ENCODE data around the gene IGSF11.
"Not testable (repeated sequence)": the region's sequence is repeated elsewhere in the genome, so short reads cannot be mapped to it uniquely, and the experiment has no call there.

IGSF11 gene

GRCh38 chr3:119034256-119035013 lies at the start of gene IGSF11:
TSS of gene IGSF11 (minus strand) at chr3:119034846. CDS start at chr3:119034582, 264 bp downstream.
- Histone ChIP-seq H3K9ac (peak within 1 kb of the TSS; percentile 34 to 68 (median 59); a peak in 19 of 22 replicates), H3K27me3 (peaks cover 28 to 39% (median 37%) of the 10 kb centered on the region in 11 experiments), H3K4me3 (peak within 1 kb of the TSS; percentile 59 to 76 (median 68)), H3K36me3 (no peaks in the 10 kb centered on the region), H3K9me3 (replicated peaks in 1 of 11) (no peaks in the 10 kb centered on the region), H3K4me1 (peaks cover 0 to 12% (median 8%) of the 10 kb centered on the region in 10 experiments; a peak in 13 of 20 replicates), H4K20me1 (no peaks in the 10 kb centered on the region; a peak in 1 of 22 replicates), H3K4me2 (peak within 1 kb of the TSS; percentile 84 to 99 (median 92)), H3K27ac (no peak within 1 kb of the TSS)
- TF ChIP-seq Cebpa-rat (IDR thresholded peaks at IDR 0.05) = no peak

DNA sequence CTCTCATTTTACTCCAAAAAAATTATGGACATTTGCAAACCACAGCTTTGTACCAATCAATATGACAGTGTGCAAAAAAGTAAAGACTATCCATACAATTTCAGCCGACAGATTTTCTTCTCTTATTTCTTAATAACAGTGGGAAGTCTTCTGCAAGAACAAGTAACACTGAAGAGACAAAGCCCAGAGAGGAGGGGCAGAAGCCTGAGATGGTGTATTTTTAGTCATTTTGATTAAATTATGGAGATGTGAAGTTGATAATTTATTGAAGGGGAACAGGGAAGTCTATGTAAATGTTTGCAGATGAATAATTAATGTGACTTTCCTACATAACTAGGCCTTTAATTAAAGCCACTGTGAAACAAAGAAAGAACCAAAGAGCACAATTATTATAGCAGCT lies 45.7 kb upstream of the IGSF11 start:
- no peak for TF ChIP-seq Cebpa-rat (IDR thresholded peaks at IDR 0.05)
- Histone ChIP-seq H3K27me3 (no peaks in the 10 kb centered on the region), H3K27ac (no peak overlapping the region), H3K4me1 (no peaks in the 10 kb centered on the region), H3K4me3 (no peak overlapping the region), H3K4me2 (no peak overlapping the region), H3K9ac (no peak overlapping the region), H3K9me3 (replicated peaks in 1 of 11) (peaks cover 3 to 15% (median 8%) of the 10 kb centered on the region in 11 experiments; a peak in 9 of 22 replicates), H4K20me1 (no peaks in the 10 kb centered on the region), H3K36me3 (no peaks in the 10 kb centered on the region)

DNA sequence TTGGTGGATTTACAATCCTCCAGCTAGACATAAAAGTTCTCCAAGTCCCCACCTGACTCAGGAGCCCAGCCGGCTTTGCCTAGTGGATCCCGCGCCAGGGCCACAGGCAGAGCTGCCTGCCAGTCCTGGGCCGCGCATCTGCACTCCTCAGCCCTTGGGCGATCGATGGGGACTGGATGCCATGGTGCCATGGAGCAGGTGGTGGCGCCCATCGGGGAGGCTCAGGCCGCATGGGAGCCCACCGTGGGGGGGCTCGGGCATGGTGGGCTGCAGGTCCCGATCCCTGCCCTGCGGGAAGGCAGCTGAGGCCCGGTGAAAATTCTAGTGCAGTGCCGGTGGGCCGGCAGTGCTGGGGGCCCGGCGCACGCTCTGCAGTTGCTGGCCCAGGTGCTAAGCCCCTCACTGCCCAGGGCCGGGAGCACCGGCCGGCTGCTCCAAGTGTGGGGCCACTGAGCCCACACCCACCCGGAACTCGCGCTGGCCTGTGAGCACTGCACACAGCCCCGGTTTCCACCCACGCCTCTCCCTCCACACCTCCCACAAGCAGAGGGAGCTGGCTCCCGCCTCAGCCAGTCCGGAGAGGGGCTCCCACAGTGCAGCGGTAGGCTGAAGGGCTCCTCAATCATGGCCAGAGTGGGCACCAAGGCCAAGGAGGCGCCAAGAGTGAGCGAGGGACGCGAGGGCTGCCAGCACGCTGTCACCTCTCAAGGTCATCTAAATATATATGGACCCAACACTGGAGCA lies 38.8 kb upstream of the IGSF11 start:
- H3K4me3 ChIP-seq = no peak overlapping the region
- no peaks in the 10 kb centered on the region for H3K27me3 ChIP-seq
- H3K9me3 ChIP-seq (replicated peaks in 1 of 11) = peaks cover 19 to 34% (median 24%) of the 10 kb centered on the region in 11 experiments
- peaks cover 0 to 9% (median 0%) of the 10 kb centered on the region in 10 experiments; a peak in 2 of 20 replicates for H3K4me1 ChIP-seq
- TF ChIP-seq Cebpa-rat (IDR thresholded peaks at IDR 0.05) = no peak
- no peak overlapping the region for H3K27ac ChIP-seq
- no peaks in the 10 kb centered on the region for H3K36me3 ChIP-seq
- no peaks in the 10 kb centered on the region for H4K20me1 ChIP-seq
- no peak overlapping the region for H3K4me2 ChIP-seq
- no peak overlapping the region for H3K9ac ChIP-seq

DNA sequence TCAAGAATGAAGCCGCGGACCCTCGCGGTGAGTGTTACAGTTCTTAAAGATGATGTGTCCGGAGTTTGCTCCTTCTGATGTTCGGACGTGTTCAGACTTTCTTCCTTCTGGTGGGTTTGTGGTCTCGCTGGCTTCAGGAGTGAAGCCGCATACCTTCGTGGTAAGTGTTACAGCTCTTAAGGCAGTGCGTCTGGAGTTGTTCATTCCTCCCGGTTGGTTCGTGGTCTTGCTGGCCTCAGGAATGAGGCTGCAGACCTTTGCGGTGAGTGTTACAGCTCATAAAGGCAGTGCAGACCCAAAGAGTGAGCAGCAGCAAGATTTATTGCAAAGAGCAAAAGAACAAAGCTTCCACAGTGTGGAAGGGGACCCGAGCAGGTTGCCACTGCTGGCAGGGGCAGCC lies 37.8 kb upstream of the IGSF11 start:
- not testable (repeated sequence) for H3K4me1 ChIP-seq, H3K9ac ChIP-seq, H3K27me3 ChIP-seq, H3K4me3 ChIP-seq, H3K36me3 ChIP-seq, H4K20me1 ChIP-seq, H3K4me2 ChIP-seq, H3K27ac ChIP-seq
- peaks cover 11 to 26% (median 19%) of the 10 kb centered on the region in 11 experiments for H3K9me3 ChIP-seq (replicated peaks in 1 of 11)

DNA sequence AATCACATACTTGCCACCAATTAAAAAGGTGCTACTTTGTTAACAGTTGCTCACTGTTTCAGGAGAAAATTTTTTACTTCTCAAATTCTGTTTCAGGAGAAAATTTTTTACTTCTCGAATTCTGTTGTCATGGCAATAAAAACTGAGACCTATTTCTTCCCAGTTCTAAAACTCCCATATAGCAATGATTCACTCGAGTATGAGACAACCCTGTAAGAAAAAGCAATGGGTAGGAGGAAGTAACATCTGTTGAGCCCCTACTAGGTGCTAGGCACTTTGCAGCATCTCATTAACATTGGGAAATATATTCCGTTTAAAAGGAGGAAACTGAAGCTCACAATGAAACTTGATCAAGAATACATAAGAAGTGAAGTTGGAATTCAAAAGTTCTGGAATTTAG lies 35.1 kb upstream of the IGSF11 start:
- TF ChIP-seq Cebpa-rat (IDR thresholded peaks at IDR 0.05) = no peak
- Histone ChIP-seq H4K20me1 (no peaks in the 10 kb centered on the region), H3K27me3 (no peaks in the 10 kb centered on the region), H3K4me3 (no peak overlapping the region), H3K27ac (no peak overlapping the region), H3K4me1 (peaks cover 0 to 9% (median 0%) of the 10 kb centered on the region in 10 experiments; a peak in 2 of 20 replicates), H3K9ac (no peak overlapping the region), H3K36me3 (no peaks in the 10 kb centered on the region), H3K4me2 (no peak overlapping the region), H3K9me3 (replicated peaks in 1 of 11) (peaks cover 10 to 25% (median 18%) of the 10 kb centered on the region in 11 experiments)

DNA sequence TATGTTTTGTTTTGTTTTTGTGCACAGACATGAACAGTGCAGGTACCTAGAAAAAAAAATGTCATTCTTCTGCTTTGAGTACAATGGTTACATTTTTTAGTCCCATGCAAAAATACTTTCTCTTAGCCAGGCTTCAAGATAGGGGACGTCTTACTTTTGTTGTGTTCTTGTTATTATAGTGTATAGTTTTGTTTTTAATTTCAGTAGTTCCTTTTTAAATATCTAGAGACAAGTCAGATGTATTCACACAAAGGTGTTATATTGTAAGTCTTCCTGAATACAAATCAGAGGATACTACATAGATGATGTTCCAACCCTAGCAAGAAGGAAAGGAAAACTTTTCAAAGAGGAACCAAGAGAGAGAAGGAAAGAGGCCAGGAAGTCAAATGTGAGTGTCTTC lies 28.8 kb upstream of the IGSF11 start:
- no peaks in the 10 kb centered on the region for H3K27me3 ChIP-seq
- no peaks in the 10 kb centered on the region for H3K4me1 ChIP-seq
- no peak overlapping the region for H3K9ac ChIP-seq
- no peak overlapping the region for H3K27ac ChIP-seq
- no peak for TF ChIP-seq Cebpa-rat (IDR thresholded peaks at IDR 0.05)
- H4K20me1 ChIP-seq = no peaks in the 10 kb centered on the region
- no peak overlapping the region for H3K4me3 ChIP-seq
- no peak overlapping the region for H3K4me2 ChIP-seq
- H3K9me3 ChIP-seq (replicated peaks in 1 of 11) = no peaks in the 10 kb centered on the region
- no peaks in the 10 kb centered on the region for H3K36me3 ChIP-seq

GRCh38 chr3:119062892-119063291 lies 28.2 kb upstream of the IGSF11 start:
- Histone ChIP-seq H3K4me2 (no peak overlapping the region), H3K9ac (no peak overlapping the region), H3K27ac (no peak overlapping the region), H3K4me3 (no peak overlapping the region), H3K4me1 (no peaks in the 10 kb centered on the region), H3K9me3 (replicated peaks in 1 of 11) (no peaks in the 10 kb centered on the region), H4K20me1 (no peaks in the 10 kb centered on the region), H3K36me3 (no peaks in the 10 kb centered on the region), H3K27me3 (no peaks in the 10 kb centered on the region)
- TF ChIP-seq Cebpa-rat (IDR thresholded peaks at IDR 0.05) = no peak

- no peak overlapping the region for H3K4me3 ChIP-seq
- no peaks in the 10 kb centered on the region for H3K4me1 ChIP-seq
- H3K36me3 ChIP-seq = no peaks in the 10 kb centered on the region
- H4K20me1 ChIP-seq = no peaks in the 10 kb centered on the region
- no peak overlapping the region for H3K9ac ChIP-seq
- H3K27me3 ChIP-seq = no peaks in the 10 kb centered on the region
- peaks cover 0 to 23% (median 0%) of the 10 kb centered on the region in 11 experiments; a peak in 7 of 22 replicates for H3K9me3 ChIP-seq (replicated peaks in 1 of 11)
- H3K4me2 ChIP-seq = no peak overlapping the region
- no peak for TF ChIP-seq Cebpa-rat (IDR thresholded peaks at IDR 0.05)
- H3K27ac ChIP-seq = no peak overlapping the region
Observed at GRCh38 chr3:119044593-119044992, 9.9 kb upstream of the IGSF11 start.

- Histone ChIP-seq H3K36me3 (no peaks in the 10 kb centered on the region), H3K9ac (no peak overlapping the region), H3K4me2 (no peak overlapping the region), H3K4me1 (no peaks in the 10 kb centered on the region), H3K4me3 (no peak overlapping the region), H3K27ac (no peak overlapping the region), H4K20me1 (no peaks in the 10 kb centered on the region), H3K9me3 (replicated peaks in 1 of 11) (peaks cover 0 to 23% (median 0%) of the 10 kb centered on the region in 11 experiments; a peak in 7 of 22 replicates), H3K27me3 (no peaks in the 10 kb centered on the region)
- no peak for TF ChIP-seq Cebpa-rat (IDR thresholded peaks at IDR 0.05)
Observed at GRCh38 chr3:119042162-119042561, 7.5 kb upstream of the IGSF11 start.
